Measurements from ENCODE around the gene TMEM161B.
"Not testable (repeated sequence)": the region's sequence is repeated elsewhere in the genome, so short reads cannot be mapped to it uniquely, and the experiment has no call there.

Gene TMEM161B

GRCh38 chr5:88177486-88177885 is 91.2 kb downstream of the TMEM161B start:
- DNase-seq = not testable (repeated sequence)

GRCh38 chr5:88172847-88173758 is 95.5 kb downstream of the TMEM161B start:
- DNase-seq = no peak

- no peak for DNase-seq
Observed at GRCh38 chr5:88159591-88159990, 109.1 kb downstream of the TMEM161B start.

- no peak for DNase-seq
Observed at GRCh38 chr5:88158056-88158455, 110.6 kb downstream of the TMEM161B start.

GRCh38 chr5:88154891-88155290 is 113.8 kb downstream of the TMEM161B start:
- no peak for DNase-seq

DNA sequence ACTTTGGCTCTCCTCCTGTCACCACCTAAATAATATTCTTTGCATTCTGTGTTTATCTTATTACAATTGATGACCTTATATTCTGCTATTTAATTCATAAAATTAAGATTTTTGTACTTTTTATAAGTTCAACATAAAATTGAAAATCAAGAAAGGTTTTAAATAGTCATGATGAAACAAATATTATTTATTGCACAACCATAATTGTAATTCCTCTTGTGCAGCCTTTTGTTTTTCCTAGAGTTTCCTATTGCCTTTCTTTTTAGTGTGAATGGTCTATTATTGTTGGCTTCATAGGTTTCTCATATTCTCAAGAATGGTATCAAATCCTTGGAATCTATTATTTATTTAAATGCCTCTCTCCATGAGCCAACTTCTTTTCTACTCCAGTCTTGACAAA is 117.9 kb downstream of the TMEM161B start:
- no peak for DNase-seq

DNA sequence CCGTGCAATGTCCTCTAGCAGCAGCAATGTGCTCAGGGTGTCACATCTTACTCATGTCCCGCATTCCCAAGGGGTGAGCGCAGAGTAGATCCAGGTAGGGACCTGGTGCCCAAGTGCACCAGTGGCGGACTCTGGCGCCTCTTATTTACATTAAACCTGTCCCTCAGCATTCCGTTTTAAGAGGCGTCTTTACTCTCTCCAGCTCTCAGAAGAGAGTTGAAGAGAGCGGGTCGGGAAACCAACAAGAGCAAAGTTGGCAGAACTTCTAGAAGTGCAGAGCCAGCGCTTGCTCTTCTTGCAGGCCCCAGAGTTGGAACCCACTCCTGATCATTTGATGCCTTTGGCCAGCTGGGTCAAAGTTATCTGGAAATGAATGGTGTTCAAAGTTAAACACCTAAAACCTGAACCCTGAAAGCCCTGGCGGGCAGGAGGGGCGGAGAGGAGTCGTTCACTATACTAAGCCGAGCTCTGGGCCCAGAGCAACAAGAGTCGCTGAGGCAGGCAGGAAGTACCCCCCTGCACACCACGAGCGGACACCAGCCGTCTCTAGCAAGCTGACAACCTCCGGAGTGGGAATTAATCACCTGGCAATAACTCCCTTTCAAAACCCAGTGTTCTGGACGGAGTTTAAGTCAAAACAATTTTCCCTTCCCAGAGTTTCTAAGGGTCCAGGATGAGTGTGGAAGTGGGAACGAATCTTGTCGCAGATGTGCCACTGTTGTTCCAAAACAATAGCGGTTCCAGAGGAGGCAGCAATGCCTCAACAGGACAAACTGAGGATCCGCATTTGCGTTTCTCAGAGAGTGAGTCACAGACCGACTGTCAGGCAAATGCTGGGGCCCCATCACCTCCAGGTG is 122.8 kb downstream of the TMEM161B start:
- no peak for DNase-seq

- DNase-seq = no peak
Observed at GRCh38 chr5:88145221-88145610, 123.4 kb downstream of the TMEM161B start.
